ENCODE measurements around the gene ADAM22.
"Not testable (repeated sequence)": the region's sequence is repeated elsewhere in the genome, so short reads cannot be mapped to it uniquely, and the experiment has no call there.

ADAM22 gene

GRCh38 chr7:88146616-88147015 lies 212.6 kb downstream of the ADAM22 start:
- H3K9me3 ChIP-seq (ENCODE audit: control insufficient read depth in 5 of 5, low read length in 5 of 5) = no peaks in the 10 kb centered on the region
- no peak overlapping the region for H3K4me3 ChIP-seq (ENCODE audit: low read depth in 1 of 5, low read length in 5 of 5)
- no peaks in the 10 kb centered on the region for H3K27me3 ChIP-seq (ENCODE audit: control insufficient read depth in 5 of 5, insufficient read depth in 4 of 5, low read length in 5 of 5)
- H3K4me1 ChIP-seq (ENCODE audit: control insufficient read depth in 5 of 5, insufficient read depth in 5 of 5, low read length in 5 of 5) = peaks cover 0 to 9% (median 0%) of the 10 kb centered on the region in 5 donors
- H3K9ac ChIP-seq (ENCODE audit: low read length in 5 of 5) = peak overlapping the region in 1 of 5 donors; percentile 56
- peaks cover 0 to 5% (median 0%) of the 10 kb centered on the region in 5 donors for H3K36me3 ChIP-seq (ENCODE audit: control insufficient read depth in 5 of 5, insufficient read depth in 5 of 5, low read length in 5 of 5)
- H3K27ac ChIP-seq (ENCODE audit: low read depth, low read length) = no peak overlapping the region

DNA sequence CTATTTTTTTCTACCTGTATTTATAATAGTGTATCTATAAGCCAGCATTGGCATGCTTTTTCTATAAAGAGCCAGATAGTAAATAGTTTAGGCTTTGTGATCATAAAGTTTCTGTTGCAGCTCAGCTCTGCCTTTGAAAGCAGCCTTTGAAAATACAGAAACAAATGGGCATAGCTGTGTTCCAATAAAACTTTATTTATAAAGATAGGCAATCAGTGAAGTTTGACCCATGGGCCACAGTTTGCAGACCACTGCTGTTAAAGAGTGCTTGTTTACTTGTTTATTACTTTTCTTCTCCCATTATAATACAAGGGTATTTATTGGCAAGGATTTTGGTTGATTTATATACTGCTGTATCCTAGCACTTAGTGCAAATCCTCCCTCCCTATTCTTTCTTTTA lies 213.3 kb downstream of the ADAM22 start:
- Histone ChIP-seq H3K4me3 (ENCODE audit: low read depth in 1 of 5, low read length in 5 of 5) (no peak overlapping the region), H3K27me3 (ENCODE audit: control insufficient read depth in 5 of 5, insufficient read depth in 4 of 5, low read length in 5 of 5) (no peaks in the 10 kb centered on the region), H3K36me3 (ENCODE audit: control insufficient read depth in 5 of 5, insufficient read depth in 5 of 5, low read length in 5 of 5) (peaks cover 0 to 5% (median 0%) of the 10 kb centered on the region in 5 donors), H3K9me3 (ENCODE audit: control insufficient read depth in 5 of 5, low read length in 5 of 5) (no peaks in the 10 kb centered on the region), H3K4me1 (ENCODE audit: control insufficient read depth in 5 of 5, insufficient read depth in 5 of 5, low read length in 5 of 5) (peaks cover 0 to 9% (median 0%) of the 10 kb centered on the region in 5 donors), H3K9ac (ENCODE audit: low read length in 5 of 5) (no peak overlapping the region), H3K27ac (ENCODE audit: low read depth, low read length) (no peak overlapping the region)

DNA sequence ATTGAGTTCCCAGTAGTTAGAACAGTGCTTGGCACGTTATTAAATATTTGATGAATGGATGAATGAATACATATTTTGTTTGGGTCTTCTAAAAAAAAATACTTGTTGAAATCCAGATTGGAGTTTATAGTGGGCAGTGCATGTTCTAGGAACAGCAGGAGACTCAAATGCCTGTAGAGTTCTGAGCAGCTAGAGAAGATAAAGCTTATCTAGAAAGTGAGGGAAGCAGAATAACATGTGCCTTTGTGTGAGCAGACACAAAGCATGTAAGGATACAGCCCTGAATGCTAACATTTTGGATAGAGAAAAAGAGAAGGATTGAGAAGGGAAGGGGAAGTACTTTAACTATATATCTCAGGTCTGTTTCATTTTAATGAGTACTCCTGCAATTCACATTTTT lies 213.9 kb downstream of the ADAM22 start:
- Histone ChIP-seq H3K36me3 (ENCODE audit: control insufficient read depth in 5 of 5, insufficient read depth in 5 of 5, low read length in 5 of 5) (peaks cover 0 to 5% (median 0%) of the 10 kb centered on the region in 5 donors), H3K27ac (ENCODE audit: low read depth, low read length) (no peak overlapping the region), H3K4me3 (ENCODE audit: low read depth in 1 of 5, low read length in 5 of 5) (no peak overlapping the region)

DNA sequence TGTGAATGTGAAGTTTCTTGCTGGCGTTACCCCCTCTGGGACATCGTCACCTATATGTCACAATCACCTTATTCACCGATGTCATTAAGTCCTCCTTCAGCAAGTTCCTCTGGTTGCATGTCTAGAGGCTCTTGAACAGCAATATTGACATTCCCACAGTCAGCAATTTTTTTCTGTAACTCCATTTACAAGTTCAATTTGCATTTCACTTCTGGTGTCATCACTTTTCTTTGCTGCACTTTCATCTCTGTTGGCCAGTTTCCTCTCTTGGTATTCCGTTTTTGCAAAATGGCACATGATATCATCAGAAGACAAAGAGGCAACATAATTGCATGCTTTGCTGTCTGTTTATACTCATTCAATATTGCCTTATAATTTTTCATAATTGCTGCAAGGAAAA lies 216.0 kb downstream of the ADAM22 start:
- H3K9ac ChIP-seq (ENCODE audit: low read length in 5 of 5) = no peak overlapping the region
- H3K4me3 ChIP-seq (ENCODE audit: low read depth in 1 of 5, low read length in 5 of 5) = no peak overlapping the region
- H3K4me1 ChIP-seq (ENCODE audit: control insufficient read depth in 5 of 5, insufficient read depth in 5 of 5, low read length in 5 of 5) = peaks cover 0 to 9% (median 0%) of the 10 kb centered on the region in 5 donors
- H3K36me3 ChIP-seq (ENCODE audit: control insufficient read depth in 5 of 5, insufficient read depth in 5 of 5, low read length in 5 of 5) = peaks cover 0 to 8% (median 3%) of the 10 kb centered on the region in 5 donors
- H3K27ac ChIP-seq (ENCODE audit: low read depth, low read length) = no peak overlapping the region
- no peaks in the 10 kb centered on the region for H3K27me3 ChIP-seq (ENCODE audit: control insufficient read depth in 5 of 5, insufficient read depth in 4 of 5, low read length in 5 of 5)
- H3K9me3 ChIP-seq (ENCODE audit: control insufficient read depth in 5 of 5, low read length in 5 of 5) = no peaks in the 10 kb centered on the region

More for the DNA sequence above, 213.9 kb downstream of the ADAM22 start:
- Histone ChIP-seq H3K9ac (ENCODE audit: low read length in 5 of 5) (no peak overlapping the region), H3K4me1 (ENCODE audit: control insufficient read depth in 5 of 5, insufficient read depth in 5 of 5, low read length in 5 of 5) (peaks cover 0 to 9% (median 0%) of the 10 kb centered on the region in 5 donors), H3K9me3 (ENCODE audit: control insufficient read depth in 5 of 5, low read length in 5 of 5) (no peaks in the 10 kb centered on the region), H3K27me3 (ENCODE audit: control insufficient read depth in 5 of 5, insufficient read depth in 4 of 5, low read length in 5 of 5) (no peaks in the 10 kb centered on the region)

DNA sequence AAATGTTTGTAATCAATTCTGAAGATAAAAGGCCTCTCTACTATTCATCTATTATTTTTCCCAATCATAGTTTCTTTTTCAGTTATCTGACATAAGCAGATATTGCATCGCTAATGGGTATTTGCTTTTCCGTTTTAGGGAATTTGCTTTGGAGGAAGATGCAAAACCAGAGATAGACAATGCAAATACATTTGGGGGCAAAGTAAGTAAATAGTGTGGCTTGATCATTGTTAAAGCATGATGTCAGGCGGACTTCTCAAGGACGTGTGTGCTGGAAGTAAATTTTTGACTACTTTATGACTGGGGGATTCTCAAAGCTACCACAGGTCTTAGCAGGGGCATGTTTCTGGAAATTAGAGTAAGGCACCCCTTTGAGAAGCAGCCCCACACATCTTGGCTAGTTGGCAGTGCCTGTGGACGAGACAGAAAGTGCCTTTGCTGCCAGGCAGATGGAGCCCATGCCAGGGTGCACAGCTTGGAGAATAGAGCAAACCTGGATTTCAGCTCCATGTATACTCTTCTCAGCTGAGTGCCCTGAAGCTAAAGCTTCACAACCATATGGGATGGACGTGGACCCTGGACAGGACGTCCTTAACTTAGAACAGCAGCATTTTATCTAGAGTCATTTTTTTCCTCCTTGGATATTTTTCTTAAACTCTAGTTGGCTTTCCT lies 217.2 kb downstream of the ADAM22 start:
- Histone ChIP-seq H3K9me3 (ENCODE audit: control insufficient read depth in 5 of 5, low read length in 5 of 5) (no peaks in the 10 kb centered on the region), H3K36me3 (ENCODE audit: control insufficient read depth in 5 of 5, insufficient read depth in 5 of 5, low read length in 5 of 5) (peaks cover 0 to 5% (median 3%) of the 10 kb centered on the region in 5 donors), H3K4me3 (ENCODE audit: low read depth in 1 of 5, low read length in 5 of 5) (no peak overlapping the region), H3K27me3 (ENCODE audit: control insufficient read depth in 5 of 5, insufficient read depth in 4 of 5, low read length in 5 of 5) (no peaks in the 10 kb centered on the region), H3K4me1 (ENCODE audit: control insufficient read depth in 5 of 5, insufficient read depth in 5 of 5, low read length in 5 of 5) (peaks cover 0 to 9% (median 0%) of the 10 kb centered on the region in 5 donors), H3K27ac (ENCODE audit: low read depth, low read length) (no peak overlapping the region), H3K9ac (ENCODE audit: low read length in 5 of 5) (no peak overlapping the region)

DNA sequence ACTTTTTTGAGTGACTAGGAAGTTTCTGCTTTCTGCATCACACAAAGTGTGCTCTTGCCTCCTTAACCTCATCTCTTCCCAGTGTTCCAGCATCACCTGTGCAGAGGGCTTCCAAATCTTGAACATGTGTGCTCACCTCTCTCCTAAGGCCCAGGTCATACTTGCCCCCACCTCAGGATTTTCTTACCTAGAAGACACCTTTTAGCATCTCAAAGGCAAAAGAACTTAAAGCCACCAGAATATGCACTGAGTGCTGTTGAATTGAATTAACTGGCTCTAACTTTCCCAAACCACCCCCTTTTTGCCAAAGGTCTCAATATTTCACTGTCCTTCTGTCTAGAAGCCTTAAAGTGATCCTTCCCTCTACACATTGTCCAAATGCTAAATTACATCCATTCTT lies 219.3 kb downstream of the ADAM22 start:
- Histone ChIP-seq H3K4me3 (ENCODE audit: low read depth in 1 of 5, low read length in 5 of 5) (no peak overlapping the region), H3K9ac (ENCODE audit: low read length in 5 of 5) (no peak overlapping the region), H3K9me3 (ENCODE audit: control insufficient read depth in 5 of 5, low read length in 5 of 5) (peaks cover 0 to 1% (median 0%) of the 10 kb centered on the region in 5 donors), H3K36me3 (ENCODE audit: control insufficient read depth in 5 of 5, insufficient read depth in 5 of 5, low read length in 5 of 5) (peaks cover 0 to 5% (median 3%) of the 10 kb centered on the region in 5 donors), H3K4me1 (ENCODE audit: control insufficient read depth in 5 of 5, insufficient read depth in 5 of 5, low read length in 5 of 5) (no peaks in the 10 kb centered on the region), H3K27me3 (ENCODE audit: control insufficient read depth in 5 of 5, insufficient read depth in 4 of 5, low read length in 5 of 5) (no peaks in the 10 kb centered on the region), H3K27ac (ENCODE audit: low read depth, low read length) (no peak overlapping the region)

DNA sequence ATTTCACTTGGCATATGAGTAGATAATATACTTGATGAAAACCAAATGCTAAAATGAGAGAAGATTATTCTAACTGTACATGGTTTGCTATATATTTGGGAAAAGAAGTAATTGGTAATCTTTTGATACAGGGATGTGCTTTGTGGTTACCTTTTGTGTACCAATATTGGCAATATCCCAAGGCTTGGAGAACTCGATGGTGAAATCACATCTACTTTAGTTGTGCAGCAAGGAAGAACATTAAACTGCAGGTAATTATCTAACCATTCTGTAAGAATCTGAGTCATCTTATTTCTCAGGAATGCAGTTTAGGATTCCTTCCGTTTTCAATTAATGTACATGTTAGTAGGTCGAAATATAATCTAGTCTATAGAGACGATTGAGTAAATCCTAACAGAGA lies 221.7 kb downstream of the ADAM22 start:
- no peaks in the 10 kb centered on the region for H3K27me3 ChIP-seq (ENCODE audit: control insufficient read depth in 5 of 5, insufficient read depth in 4 of 5, low read length in 5 of 5)
- H3K4me3 ChIP-seq (ENCODE audit: low read depth in 1 of 5, low read length in 5 of 5) = no peak overlapping the region
- peaks cover 0 to 3% (median 3%) of the 10 kb centered on the region in 5 donors for H3K36me3 ChIP-seq (ENCODE audit: control insufficient read depth in 5 of 5, insufficient read depth in 5 of 5, low read length in 5 of 5)
- H3K27ac ChIP-seq (ENCODE audit: low read depth, low read length) = no peak overlapping the region
- no peak overlapping the region for H3K9ac ChIP-seq (ENCODE audit: low read length in 5 of 5)
- no peaks in the 10 kb centered on the region for H3K4me1 ChIP-seq (ENCODE audit: control insufficient read depth in 5 of 5, insufficient read depth in 5 of 5, low read length in 5 of 5)
- H3K9me3 ChIP-seq (ENCODE audit: control insufficient read depth in 5 of 5, low read length in 5 of 5) = peaks cover 0 to 2% (median 0%) of the 10 kb centered on the region in 5 donors

DNA sequence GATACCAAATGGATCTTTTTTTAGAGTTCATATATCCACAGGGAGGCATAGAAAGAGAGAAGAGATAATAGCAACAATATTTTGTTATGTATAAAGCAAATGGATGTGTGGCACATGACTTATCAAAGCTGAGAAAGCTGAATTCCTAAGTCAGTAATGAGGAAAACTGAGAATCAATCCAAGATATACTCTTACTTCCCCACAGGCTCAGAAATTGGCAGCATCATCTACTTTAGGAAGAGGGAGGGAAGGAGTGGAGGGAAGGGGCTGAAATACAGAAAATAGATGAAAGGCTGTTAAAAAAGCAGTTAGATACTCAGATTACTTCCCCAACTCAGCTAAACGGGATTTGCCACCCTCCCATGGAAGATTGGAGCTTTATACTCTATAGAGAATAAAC lies 222.3 kb downstream of the ADAM22 start:
- no peak overlapping the region for H3K27ac ChIP-seq (ENCODE audit: low read depth, low read length)
- H3K9ac ChIP-seq (ENCODE audit: low read length in 5 of 5) = no peak overlapping the region
- peaks cover 0 to 3% (median 3%) of the 10 kb centered on the region in 5 donors for H3K36me3 ChIP-seq (ENCODE audit: control insufficient read depth in 5 of 5, insufficient read depth in 5 of 5, low read length in 5 of 5)
- H3K4me3 ChIP-seq (ENCODE audit: low read depth in 1 of 5, low read length in 5 of 5) = no peak overlapping the region
- no peaks in the 10 kb centered on the region for H3K27me3 ChIP-seq (ENCODE audit: control insufficient read depth in 5 of 5, insufficient read depth in 4 of 5, low read length in 5 of 5)
- H3K9me3 ChIP-seq (ENCODE audit: control insufficient read depth in 5 of 5, low read length in 5 of 5) = peaks cover 0 to 2% (median 0%) of the 10 kb centered on the region in 5 donors
- H3K4me1 ChIP-seq (ENCODE audit: control insufficient read depth in 5 of 5, insufficient read depth in 5 of 5, low read length in 5 of 5) = no peaks in the 10 kb centered on the region

DNA sequence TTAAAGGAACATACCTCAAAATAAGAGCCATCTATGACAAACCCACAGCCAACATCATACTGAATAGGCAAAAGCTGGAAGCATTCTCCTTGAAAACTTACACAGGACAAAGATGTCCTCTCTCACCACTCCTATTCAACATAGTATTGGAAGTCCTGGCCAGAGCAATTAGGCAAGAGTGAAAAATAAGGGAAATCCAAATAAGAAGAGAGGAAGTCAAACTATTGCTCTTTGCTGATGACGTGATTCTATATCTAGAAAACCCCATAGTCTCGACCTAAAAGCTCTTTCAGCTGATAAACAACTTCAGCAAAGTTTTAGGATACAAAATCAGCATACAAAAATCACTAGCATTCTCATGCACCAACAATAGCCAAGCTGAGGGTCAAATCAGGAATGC lies 225.7 kb downstream of the ADAM22 start:
- not testable (repeated sequence) for H3K9me3 ChIP-seq (ENCODE audit: control insufficient read depth in 5 of 5, low read length in 5 of 5); H3K4me1 ChIP-seq (ENCODE audit: control insufficient read depth in 5 of 5, insufficient read depth in 5 of 5, low read length in 5 of 5); H3K9ac ChIP-seq (ENCODE audit: low read length in 5 of 5); H3K4me3 ChIP-seq (ENCODE audit: low read depth in 1 of 5, low read length in 5 of 5); H3K27me3 ChIP-seq (ENCODE audit: control insufficient read depth in 5 of 5, insufficient read depth in 4 of 5, low read length in 5 of 5); H3K36me3 ChIP-seq (ENCODE audit: control insufficient read depth in 5 of 5, insufficient read depth in 5 of 5, low read length in 5 of 5); H3K27ac ChIP-seq (ENCODE audit: low read depth, low read length)

DNA sequence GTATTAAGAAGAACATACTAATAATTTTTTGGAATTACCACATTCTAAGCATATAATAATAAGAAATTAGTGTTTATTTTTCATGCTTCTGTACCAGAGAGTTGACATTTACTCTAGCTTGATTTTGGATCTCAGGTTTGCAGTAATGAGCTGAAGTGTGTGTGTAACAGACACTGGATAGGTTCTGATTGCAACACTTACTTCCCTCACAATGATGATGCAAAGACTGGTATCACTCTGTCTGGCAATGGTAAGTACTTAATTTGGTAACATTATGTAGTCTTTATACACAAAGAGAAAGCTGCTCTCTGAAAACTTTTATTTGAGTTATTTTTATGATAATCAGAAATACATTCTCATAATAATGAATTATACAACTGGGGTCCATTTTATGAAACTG lies 231.6 kb downstream of the ADAM22 start:
- H3K27me3 ChIP-seq (ENCODE audit: control insufficient read depth in 5 of 5, insufficient read depth in 4 of 5, low read length in 5 of 5) = no peaks in the 10 kb centered on the region
- H3K9ac ChIP-seq (ENCODE audit: low read length in 5 of 5) = no peak overlapping the region
- no peaks in the 10 kb centered on the region for H3K9me3 ChIP-seq (ENCODE audit: control insufficient read depth in 5 of 5, low read length in 5 of 5)
- H3K4me3 ChIP-seq (ENCODE audit: low read depth in 1 of 5, low read length in 5 of 5) = no peak overlapping the region
- no peak overlapping the region for H3K27ac ChIP-seq (ENCODE audit: low read depth, low read length)
- no peaks in the 10 kb centered on the region for H3K36me3 ChIP-seq (ENCODE audit: control insufficient read depth in 5 of 5, insufficient read depth in 5 of 5, low read length in 5 of 5)
- no peaks in the 10 kb centered on the region for H3K4me1 ChIP-seq (ENCODE audit: control insufficient read depth in 5 of 5, insufficient read depth in 5 of 5, low read length in 5 of 5)
